ENCODE measurements around the gene DMXL2. TPM values are rescaled to one million over a fixed set of nuclear protein-coding genes. Genes with fewer than 3 reads are reported as not detected.

DMXL2 gene
- total and polyA plus RNA-seq, 9 of the 15 experiments (the other 6 are each of a cell fraction or from before 2014, with no cell fraction given), result 9.3 to 57.7 (median 30.7) TPM

GRCh38 chr15:51524376-51524775 is 98.2 kb downstream of the DMXL2 start:
- TF ChIP-seq MCM2 (IDR thresholded peaks at IDR 0.05; ENCODE audit: low read depth), result no peak
- TF ChIP-seq ETS2 (tag; IDR thresholded peaks at IDR 0.05; ENCODE audit: borderline replicate concordance, poor library complexity, severe bottlenecking), result no peak
- no peak for TF ChIP-seq MLX (CRISPR knock-in tag; conservative IDR thresholded peaks at IDR 0.05)
- TF ChIP-seq ZEB2 (IDR thresholded peaks at IDR 0.05), result no peak
- no peak for TF ChIP-seq PHF20 (IDR thresholded peaks at IDR 0.05; ENCODE audit: partially characterized antibody)
- TF ChIP-seq NRF1 (conservative IDR thresholded peaks at IDR 0.05 in 1 of 2, IDR thresholded peaks at IDR 0.05 in 1 of 2), result no peak
- TF ChIP-seq ZNF165 (CRISPR knock-in tag; IDR thresholded peaks at IDR 0.05; ENCODE audit: borderline replicate concordance), result no peak
- intact Hi-C loops (cut with micrococcal nuclease), result no loop called here
- ChIA-PET POLR2A (interaction anchor here (0.6 kb wide), 1 partner anchor 781 kb away, joined by 3 read pairs; no protein-coding TSS in a partner anchor), CTCF (ENCODE audit: low intra/inter-chr PET ratio) (no interaction called here)
- H3K27me3 ChIP-seq (ENCODE audit: control insufficient read depth in 2 of 2, insufficient read depth in 2 of 2, low read length in 2 of 2), result no peaks in the 10 kb centered on the region
- no peak overlapping the region for H2AFZ ChIP-seq (ENCODE audit: low read depth, low read length)
- no peaks in the 10 kb centered on the region for H3K79me2 ChIP-seq (ENCODE audit: control insufficient read depth, insufficient read depth, low read length)
- BruUV-seq (replicated peaks), result no TSS peak
- peaks cover 20% of the 10 kb centered on the region; the same call in 2 of the 3 replicates for H3K36me3 ChIP-seq (ENCODE audit: control insufficient read depth, insufficient read depth, low read length)
- 55% methylated on average over 5 of the region's 5 CpGs for WGBS (ENCODE audit: insufficient coverage, low coverage, missing lambda C conversion rate)
- no peak overlapping the region for H3K27ac ChIP-seq (ENCODE audit: extremely low read depth, low read depth, low read length)
- H3K9me3 ChIP-seq (replicated peaks; ENCODE audit: control insufficient read depth, insufficient read depth, low read depth, low read length), result no peaks in the 10 kb centered on the region
- H4K20me1 ChIP-seq (replicated peaks; ENCODE audit: control insufficient read depth, insufficient read depth, low read length), result no peaks in the 10 kb centered on the region
- H3K4me2 ChIP-seq (ENCODE audit: insufficient read depth, low read length), result no peak overlapping the region
- in situ Hi-C loops (cut with MboI), result no loop called here
- ATAC-seq, result no peak
- H3K4me1 ChIP-seq (replicated peaks in 1 of 2; ENCODE audit: control insufficient read depth in 2 of 2, insufficient read depth in 2 of 2, low read length in 2 of 2), result no peaks in the 10 kb centered on the region
- no peak overlapping the region for H3K4me3 ChIP-seq
- no peaks in the 10 kb centered on the region for H3K9me1 ChIP-seq (ENCODE audit: control insufficient read depth, insufficient read depth, low read length)
- no peak overlapping the region for H3K9ac ChIP-seq (ENCODE audit: insufficient read depth in 1 of 2, low read depth in 2 of 2, low read length in 2 of 2)
- FAIRE-seq, result no peak
- no peak for DNase-seq (ENCODE audit: extremely low read depth in 1 of 4, low spot score in 3 of 4)
